Measurements from ENCODE around the gene LRRFIP2. TPM values are rescaled to one million over a fixed set of nuclear protein-coding genes. Genes with fewer than 3 reads are reported as not detected.

LRRFIP2 gene
- total and polyA plus RNA-seq, 2 of the 4 experiments (the other 2 are of a cell fraction): 20.6 to 31.0 TPM

DNA sequence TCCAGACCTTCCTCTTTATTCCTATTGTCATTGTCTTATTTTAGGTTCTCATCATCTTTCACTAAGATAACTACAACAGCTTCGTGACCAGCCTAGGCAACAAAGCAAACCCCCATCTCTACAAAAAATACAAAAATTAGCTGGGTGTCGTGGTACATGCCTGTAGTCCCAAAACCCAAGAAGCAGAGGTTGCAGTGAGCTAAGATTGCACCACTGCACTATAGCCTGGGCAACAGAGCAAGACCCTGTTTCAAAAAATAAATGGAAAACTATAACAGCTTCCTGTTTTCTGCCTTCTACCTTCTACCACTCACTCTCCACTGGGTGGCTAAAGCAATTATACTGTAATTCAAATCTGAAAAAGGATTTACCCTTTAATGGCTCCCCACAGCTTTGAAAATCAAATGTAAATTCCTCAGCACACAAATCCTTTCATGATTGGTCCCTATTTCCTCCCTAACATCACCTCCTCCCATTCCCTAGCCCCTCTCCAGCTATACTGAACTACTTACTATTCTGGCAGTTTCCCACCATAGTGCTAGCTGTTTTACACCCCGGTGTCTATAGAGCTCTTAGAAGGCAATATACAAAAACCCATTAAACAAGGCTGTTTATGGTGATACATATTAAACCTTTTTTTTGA, 33.4 kb downstream of the LRRFIP2 start:
- Histone ChIP-seq H3K4ac (ENCODE audit: low read depth, low read length) (no peak overlapping the region), H2AFZ (replicated peaks; ENCODE audit: low read length, poor library complexity) (no peak overlapping the region), H2AK5ac (ENCODE audit: low read depth, low read length) (no peak overlapping the region), H3K27ac (ENCODE audit: insufficient read depth, low read length) (no peak overlapping the region), H3K14ac (replicated peaks; ENCODE audit: low read depth, low read length) (no peak overlapping the region), H3K9me1 (ENCODE audit: insufficient read depth, low read length) (peaks cover 9% of the 10 kb centered on the region), H3K9me3 (ENCODE audit: control insufficient read depth, insufficient read depth, low read length) (no peaks in the 10 kb centered on the region), H3K4me3 (ENCODE audit: insufficient read depth, low read depth, low read length) (no peak overlapping the region), H2BK5ac (ENCODE audit: low read depth, low read length, poor library complexity, severe bottlenecking) (no peak overlapping the region), H3K36me3 (ENCODE audit: control insufficient read depth, insufficient read depth, low read length) (peaks cover 14% of the 10 kb centered on the region), H3K18ac (ENCODE audit: low read depth, low read length) (no peak overlapping the region), H3K27me3 (ENCODE audit: control insufficient read depth, insufficient read depth, low read length) (no peaks in the 10 kb centered on the region), H3K9ac (ENCODE audit: low read depth, low read length) (no peak overlapping the region), H4K5ac (ENCODE audit: low read depth, low read length) (no peak overlapping the region), H3K23ac (ENCODE audit: low read depth, low read length) (no peak overlapping the region), H4K20me1 (ENCODE audit: insufficient read depth, low read length) (peaks cover 15% of the 10 kb centered on the region), H4K91ac (ENCODE audit: insufficient read depth, low read depth, low read length) (no peak overlapping the region), H2BK20ac (ENCODE audit: low read depth, low read length) (no peak overlapping the region), H4K8ac (ENCODE audit: low read depth in 2 of 2, low read length in 2 of 2) (no peak overlapping the region), H3K4me1 (ENCODE audit: control insufficient read depth, insufficient read depth, low read length) (peaks cover 6% of the 10 kb centered on the region), H2BK15ac (ENCODE audit: low read depth, low read length) (no peak overlapping the region), H3K4me2 (ENCODE audit: low read depth, low read length) (no peak overlapping the region), H2BK120ac (ENCODE audit: low read depth, low read length) (no peak overlapping the region), H2AK9ac (replicated peaks; ENCODE audit: low read depth, low read length, poor library complexity) (no peak overlapping the region), H3K56ac (ENCODE audit: extremely low read depth, insufficient read depth, low read length) (no peak overlapping the region), H3K79me1 (ENCODE audit: low read depth in 1 of 2, low read length in 2 of 2) (peaks cover 45 to 77% of the 10 kb centered on the region in 2 experiments)
- ChIA-PET CTCF (interaction anchor here (0.5 kb wide), 1 partner anchor 21 kb away, joined by 3 read pairs; no protein-coding TSS in a partner anchor), POLR2A (ENCODE audit: unreplicated experiment) (no interaction called here)
- intact Hi-C loops (cut with micrococcal nuclease): no loop called here
- in situ Hi-C loops (cut with MboI; ENCODE audit: low sequenced_read_pairs): no loop called here
- dilution Hi-C loops (cut with HindIII; ENCODE audit: low sequenced_read_pairs, unreplicated experiment): no loop called here
- ATAC-seq (ENCODE audit: low read depth): no peak
- no peak for TF ChIP-seq CEBPB (IDR thresholded peaks at IDR 0.05; ENCODE audit: low read depth, low read length)
- TF ChIP-seq, protein P1, sequence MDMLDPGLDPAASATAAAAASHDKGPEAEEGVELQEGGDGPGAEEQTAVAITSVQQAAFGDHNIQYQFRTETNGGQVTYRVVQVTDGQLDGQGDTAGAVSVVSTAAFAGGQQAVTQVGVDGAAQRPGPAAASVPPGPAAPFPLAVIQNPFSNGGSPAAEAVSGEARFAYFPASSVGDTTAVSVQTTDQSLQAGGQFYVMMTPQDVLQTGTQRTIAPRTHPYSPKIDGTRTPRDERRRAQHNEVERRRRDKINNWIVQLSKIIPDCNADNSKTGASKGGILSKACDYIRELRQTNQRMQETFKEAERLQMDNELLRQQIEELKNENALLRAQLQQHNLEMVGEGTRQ (IDR thresholded peaks at IDR 0.05; ENCODE audit: low read depth, low read length): no peak
- no peak for TF ChIP-seq MAZ (IDR thresholded peaks at IDR 0.05; ENCODE audit: borderline replicate concordance, low read depth, low read length)
- TF ChIP-seq NFE2L2 (IDR thresholded peaks at IDR 0.05; ENCODE audit: low read depth, low read length): no peak
- TF ChIP-seq MAFK (IDR thresholded peaks at IDR 0.05; ENCODE audit: low read depth, low read length): no peak
- TF ChIP-seq RFX5 (IDR thresholded peaks at IDR 0.05; ENCODE audit: low read depth, low read length): no peak
- TF ChIP-seq, protein P2, sequence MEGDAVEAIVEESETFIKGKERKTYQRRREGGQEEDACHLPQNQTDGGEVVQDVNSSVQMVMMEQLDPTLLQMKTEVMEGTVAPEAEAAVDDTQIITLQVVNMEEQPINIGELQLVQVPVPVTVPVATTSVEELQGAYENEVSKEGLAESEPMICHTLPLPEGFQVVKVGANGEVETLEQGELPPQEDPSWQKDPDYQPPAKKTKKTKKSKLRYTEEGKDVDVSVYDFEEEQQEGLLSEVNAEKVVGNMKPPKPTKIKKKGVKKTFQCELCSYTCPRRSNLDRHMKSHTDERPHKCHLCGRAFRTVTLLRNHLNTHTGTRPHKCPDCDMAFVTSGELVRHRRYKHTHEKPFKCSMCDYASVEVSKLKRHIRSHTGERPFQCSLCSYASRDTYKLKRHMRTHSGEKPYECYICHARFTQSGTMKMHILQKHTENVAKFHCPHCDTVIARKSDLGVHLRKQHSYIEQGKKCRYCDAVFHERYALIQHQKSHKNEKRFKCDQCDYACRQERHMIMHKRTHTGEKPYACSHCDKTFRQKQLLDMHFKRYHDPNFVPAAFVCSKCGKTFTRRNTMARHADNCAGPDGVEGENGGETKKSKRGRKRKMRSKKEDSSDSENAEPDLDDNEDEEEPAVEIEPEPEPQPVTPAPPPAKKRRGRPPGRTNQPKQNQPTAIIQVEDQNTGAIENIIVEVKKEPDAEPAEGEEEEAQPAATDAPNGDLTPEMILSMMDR (conservative IDR thresholded peaks at IDR 0.05; ENCODE audit: low read depth, low read length): no peak
- no peak for TF ChIP-seq BHLHE40 (IDR thresholded peaks at IDR 0.05; ENCODE audit: low read depth, low read length)
- no peak for TF ChIP-seq RAD21 (IDR thresholded peaks at IDR 0.05; ENCODE audit: low read length)
- TF ChIP-seq RCOR1 (IDR thresholded peaks at IDR 0.05; ENCODE audit: insufficient replicate concordance, low read length): no peak
- no CpG with 5 or more reads among the region's 3 CpGs for WGBS, 2 experiments (ENCODE audit: extremely low coverage in 2 of 2, insufficient read length in 1 of 2)
- no peak for DNase-seq
- no TSS peak for BruUV-seq (replicated peaks)

Measured in IMR-90 (cell line).